ENCODE data around the gene FHIT.
"Not testable (repeated sequence)": the region's sequence is repeated elsewhere in the genome, so short reads cannot be mapped to it uniquely, and the experiment has no call there.

Gene FHIT

GRCh38 chr3:60696428-60697125 is 554.7 kb downstream of the FHIT start:
- no peak for DNase-seq

GRCh38 chr3:60675424-60675823 is 575.8 kb downstream of the FHIT start:
- DNase-seq = no peak

- no peak for DNase-seq
These were observed 576.4 kb downstream of the FHIT start for GRCh38 chr3:60674870-60675269.

DNA sequence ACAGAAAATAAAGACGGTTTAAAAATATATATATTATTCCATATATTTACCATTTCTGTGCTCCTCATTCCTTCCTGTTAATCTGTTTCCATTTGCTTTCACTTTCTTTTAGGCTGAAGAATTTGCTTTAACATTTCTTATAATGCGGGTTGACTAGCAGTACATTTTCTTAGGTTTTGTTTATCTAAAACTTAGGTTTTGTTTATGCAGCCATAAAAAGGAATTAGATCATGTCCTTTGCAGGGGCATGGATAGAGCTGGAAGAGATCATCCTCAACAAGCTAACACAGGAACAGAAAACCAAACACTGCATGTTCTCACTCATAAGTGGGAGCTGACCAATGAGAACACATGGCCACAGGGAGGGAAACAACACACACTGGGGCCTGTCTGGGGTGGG is 578.1 kb downstream of the FHIT start:
- DNase-seq = no peak

DNA sequence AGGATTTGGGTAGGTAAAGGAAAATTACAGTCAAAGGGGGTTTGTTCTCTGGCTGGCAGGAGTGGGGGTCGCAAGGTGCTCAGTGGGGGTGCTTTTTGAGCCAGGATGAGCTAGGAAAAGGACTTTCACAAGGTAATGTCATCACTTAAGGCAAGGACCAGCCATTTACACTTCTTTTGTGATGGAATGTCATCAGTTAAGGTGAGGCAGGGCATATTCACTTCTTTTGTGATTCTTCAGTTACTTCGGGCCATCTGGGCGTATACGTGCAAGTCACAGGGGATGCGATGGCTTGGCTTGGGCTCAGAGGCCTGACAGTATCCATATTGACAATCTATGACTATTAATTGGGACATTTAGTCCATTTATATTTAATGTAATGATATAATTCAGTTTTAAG is 578.9 kb downstream of the FHIT start:
- DNase-seq = not testable (repeated sequence)

DNA sequence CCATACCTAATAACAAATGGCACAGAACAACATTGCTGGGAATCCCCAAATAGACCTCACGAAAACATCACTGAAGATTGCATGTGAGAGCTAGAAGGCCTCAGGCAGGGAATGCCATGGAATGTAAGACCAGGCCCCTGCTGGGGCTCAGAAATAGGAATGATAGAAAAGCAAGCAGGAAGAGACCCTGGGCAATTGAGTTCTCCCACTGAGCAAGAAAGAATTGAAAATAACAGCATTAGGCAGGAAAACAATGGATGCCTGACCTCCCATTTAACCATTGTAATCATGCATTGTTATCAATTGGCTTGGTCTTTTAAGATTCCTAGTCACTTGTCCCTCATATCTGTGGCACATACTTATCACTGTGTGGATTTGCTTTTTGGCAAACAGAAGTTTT is 581.6 kb downstream of the FHIT start:
- no peak for DNase-seq

- no peak for DNase-seq
These were observed 591.2 kb downstream of the FHIT start for GRCh38 chr3:60660026-60660425.

DNA sequence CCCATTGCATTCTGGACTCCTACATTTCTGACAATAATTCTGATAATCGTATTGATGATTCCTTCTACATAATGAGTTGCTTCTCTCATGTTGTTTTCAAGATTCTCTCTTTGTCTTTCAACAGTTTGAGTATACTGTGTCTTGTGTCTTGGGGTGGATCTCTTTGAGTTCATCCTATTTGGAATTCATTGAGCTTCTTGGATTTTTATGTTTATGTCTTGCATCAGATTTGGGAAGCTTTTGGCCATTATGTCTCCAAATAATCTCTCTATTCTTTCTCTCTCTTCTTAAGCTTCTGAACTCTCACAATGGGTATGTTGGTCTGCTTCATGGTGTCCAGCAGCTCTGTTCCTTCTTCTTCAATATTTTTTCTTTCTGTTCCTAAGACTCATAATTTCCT is 592.2 kb downstream of the FHIT start:
- no peak for DNase-seq

DNA sequence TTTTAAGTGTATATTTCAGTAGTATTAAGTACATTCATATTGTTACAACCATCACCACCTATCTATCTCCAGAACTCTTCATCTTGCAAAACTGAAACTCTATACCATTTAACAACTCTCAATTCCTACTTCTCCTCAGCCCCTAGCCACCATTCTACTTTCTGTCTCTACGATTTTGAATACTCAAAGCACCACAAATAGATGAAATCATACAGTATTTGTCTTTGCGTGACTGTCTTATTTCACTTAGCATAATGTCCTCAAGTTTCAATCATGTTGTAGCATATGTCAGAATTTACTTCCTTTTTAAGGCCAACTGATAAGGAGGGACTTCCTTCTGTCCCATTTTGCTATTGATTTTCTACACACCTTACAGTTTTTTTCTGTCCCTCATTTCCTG is 593.3 kb downstream of the FHIT start:
- no peak for DNase-seq

DNA sequence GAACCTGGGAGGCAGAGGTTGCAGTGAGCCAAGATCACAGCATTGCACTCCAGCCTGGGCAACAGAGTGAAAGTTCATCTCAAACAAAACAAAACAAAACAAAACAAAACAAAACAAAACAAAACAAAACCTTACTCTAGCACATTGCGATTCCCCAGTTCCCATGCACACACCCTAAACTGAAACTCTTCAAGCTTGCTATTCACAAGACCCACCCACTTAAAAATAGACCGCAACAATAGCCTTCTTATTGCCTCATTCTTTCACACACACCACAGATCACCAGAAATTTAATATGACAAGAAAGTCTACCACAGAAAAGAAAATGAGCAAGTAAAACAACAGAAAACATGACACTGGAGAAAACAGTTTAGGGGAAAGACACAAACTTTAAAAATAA is 598.4 kb downstream of the FHIT start:
- DNase-seq = no peak

GRCh38 chr3:60651799-60652198 is 599.5 kb downstream of the FHIT start:
- no peak for DNase-seq

DNA sequence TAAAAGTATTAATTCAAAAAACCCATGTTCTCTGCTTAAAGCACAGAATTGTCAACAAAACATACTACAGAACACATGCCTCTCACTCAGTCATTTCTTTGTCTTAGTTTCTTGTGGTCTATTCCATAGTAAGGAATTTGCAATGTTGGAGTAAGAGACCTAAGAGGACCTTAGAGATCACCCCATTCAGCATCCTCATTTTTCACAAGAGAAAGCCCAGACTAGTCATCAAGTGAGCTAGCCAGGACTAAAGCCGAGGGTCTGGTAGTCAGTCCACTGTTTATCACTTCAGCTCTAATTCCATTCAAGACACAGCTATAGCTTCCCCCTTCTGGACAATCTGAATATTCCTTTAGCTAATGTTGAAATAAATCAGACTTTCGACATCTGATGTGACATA is 601.1 kb downstream of the FHIT start:
- no peak for DNase-seq

DNA sequence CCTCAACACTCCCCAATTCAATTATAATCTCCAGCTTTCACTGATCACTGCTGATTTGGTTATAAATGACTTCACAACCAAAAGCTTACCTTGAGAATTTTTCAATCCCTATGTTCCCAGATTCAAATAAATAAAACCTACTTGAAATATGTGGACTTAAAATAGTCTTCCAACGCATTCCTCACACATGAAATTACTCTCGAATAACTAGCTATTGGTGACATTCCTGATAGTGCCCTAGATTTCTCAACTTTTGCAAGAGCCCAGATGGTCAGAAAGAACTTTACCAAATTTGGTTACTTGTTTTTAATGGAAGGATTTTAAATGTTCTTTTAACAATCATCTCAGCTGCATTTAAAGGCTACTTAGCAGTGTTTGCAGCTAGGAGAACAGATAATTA is 605.5 kb downstream of the FHIT start:
- DNase-seq = no peak

DNA sequence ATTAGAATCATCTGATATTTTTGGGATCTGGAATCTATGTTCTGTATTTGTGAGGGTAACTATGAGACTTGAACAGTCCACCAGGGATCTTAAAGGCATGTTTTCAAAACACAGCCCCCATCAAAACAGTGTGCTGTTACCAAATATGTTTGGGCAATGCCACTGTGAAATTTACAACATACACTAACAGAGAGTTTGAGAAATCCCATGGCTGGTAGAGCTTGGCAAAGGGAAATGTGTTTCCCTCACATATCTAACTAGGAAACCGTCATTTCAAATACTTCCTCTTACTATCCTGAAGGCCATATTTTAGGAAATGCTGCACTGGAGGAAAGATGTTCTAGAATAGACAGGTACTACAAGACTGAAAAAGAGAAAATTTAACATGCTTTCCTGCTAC is 607.4 kb downstream of the FHIT start:
- no peak for DNase-seq

DNA sequence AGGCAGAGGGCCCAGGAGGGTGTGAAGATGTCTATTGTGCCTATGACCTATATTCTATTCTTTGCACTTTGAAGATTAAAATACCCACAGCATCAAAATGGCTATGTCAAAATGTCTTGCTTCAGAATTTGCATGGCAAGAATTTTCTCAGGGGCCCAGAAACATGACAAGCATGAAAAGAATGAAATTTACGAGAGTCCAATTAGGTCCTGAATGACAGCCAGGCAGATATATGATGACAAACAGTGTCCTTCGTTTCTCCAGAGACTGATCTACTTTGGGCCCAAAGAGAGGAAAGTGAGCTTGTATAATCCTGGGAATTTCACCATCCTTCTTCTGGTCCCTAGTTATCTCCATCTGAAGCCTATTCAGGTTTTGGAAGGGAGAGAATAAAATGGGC is 609.9 kb downstream of the FHIT start:
- no peak for DNase-seq

GRCh38 chr3:60636846-60637245 is 614.4 kb downstream of the FHIT start:
- DNase-seq = no peak

GRCh38 chr3:60633644-60634043 is 617.6 kb downstream of the FHIT start:
- no peak for DNase-seq

DNA sequence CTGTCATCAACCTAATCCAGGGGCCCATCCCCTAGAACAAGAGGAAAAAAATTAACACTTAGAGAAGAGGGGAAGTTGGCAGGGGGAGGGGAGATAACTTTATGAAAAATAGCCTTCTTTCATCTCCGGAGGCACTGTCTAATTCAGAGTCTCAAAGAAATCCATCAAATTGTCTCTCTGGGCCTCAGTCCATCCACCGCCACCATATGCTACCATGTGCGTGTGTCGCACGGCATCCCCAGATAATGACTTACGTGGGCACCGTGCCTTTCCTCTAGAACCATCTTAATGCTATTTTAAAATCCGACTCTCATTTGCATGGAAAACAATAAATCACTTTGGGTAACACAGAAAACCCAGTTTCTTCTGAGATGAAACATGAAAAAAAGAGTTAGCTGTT is 619.7 kb downstream of the FHIT start:
- DNase-seq = no peak

- no peak for DNase-seq
These were observed 620.3 kb downstream of the FHIT start for GRCh38 chr3:60630953-60631352.

GRCh38 chr3:60629816-60630215 is 621.4 kb downstream of the FHIT start:
- no peak for DNase-seq

- no peak for DNase-seq
These were observed 628.9 kb downstream of the FHIT start for GRCh38 chr3:60622349-60622748.

GRCh38 chr3:60617188-60617587 is 634.1 kb downstream of the FHIT start:
- DNase-seq = no peak

DNA sequence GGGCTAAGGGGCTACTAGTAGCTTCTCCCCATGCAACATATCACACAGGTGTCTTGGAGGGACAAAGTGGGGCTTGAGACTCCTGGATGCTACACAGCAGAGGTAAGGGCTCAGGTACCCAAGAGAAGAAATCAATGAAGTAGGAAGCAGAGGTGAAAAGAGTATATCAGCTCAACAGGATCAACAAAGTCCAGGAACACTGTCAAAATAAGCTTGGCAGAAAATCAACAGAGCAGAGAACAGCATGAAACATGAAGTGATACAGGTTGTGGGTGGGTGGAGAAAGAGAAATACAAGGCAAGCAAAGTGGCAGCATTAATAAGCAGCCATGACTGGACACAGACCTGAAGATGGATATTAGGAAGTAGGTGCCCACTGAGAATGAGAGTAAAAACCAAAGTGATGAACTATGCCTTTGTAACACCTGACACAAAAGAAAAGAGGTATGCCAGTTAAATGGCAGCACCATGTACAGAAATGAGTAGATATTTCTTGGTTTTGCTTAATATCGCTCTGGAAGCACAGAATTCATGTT is 637.4 kb downstream of the FHIT start:
- DNase-seq = no peak

DNA sequence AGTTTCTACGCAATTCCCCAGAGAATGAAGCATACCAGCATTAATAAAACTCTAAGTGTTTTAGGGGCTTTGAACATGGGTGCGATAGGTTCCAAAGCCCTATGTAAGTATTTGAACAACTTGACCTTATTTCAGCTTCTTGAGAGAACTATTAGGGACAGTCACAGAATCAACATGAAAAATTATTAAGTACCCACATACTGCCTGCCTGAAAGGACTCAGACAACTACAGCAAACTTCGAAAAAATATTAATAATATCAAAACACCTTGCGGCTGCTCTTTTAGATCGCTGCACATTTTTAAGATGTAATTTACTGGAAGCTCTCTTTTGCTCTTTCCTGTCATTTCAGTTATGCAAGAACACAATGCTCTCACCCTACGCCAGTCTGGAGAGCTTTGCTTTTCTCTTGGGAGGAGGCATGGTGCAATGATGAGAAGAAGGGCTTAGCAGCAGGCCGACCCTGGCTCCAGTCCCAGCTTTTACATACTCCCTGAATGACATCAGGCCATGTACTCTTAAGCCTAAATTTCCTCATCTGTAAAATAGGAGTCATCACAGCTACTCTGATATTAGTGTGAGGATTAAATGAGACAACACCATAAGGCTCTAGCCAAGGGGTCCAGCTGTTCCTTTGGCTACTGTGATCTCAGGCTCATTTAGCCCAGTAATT is 640.7 kb downstream of the FHIT start:
- DNase-seq = no peak

GRCh38 chr3:60609446-60609845 is 641.8 kb downstream of the FHIT start:
- DNase-seq = no peak
